B cell (primary cell): Measurements from ENCODE around the gene EBF3. TPM values are rescaled to one million over a fixed set of nuclear protein-coding genes. Genes with fewer than 3 reads are reported as not detected.

Source experiments
- ATAC-seq: fragments of 200-7000 bp; cut with Tn5 transposase; one replicate; pipeline ENCODE4 v1.10.0; 2021; ENCODE audit warnings: low read depth, mild to moderate bottlenecking, moderate number of reproducible peaks, moderate library complexity
- CTCF ChIA-PET: fragments of 350-600 bp; sonication (Branson Sonifier 250); formaldehyde crosslinking; loops from one replicate; lab custom pipeline; 2021; ENCODE audit warnings: antibody characterized with exemption, inconsistent platforms; lab: Charles Lee
- POLR2A ChIA-PET: fragments of 350-600 bp; sonication (Branson Sonifier 250); formaldehyde crosslinking; loops from one replicate; lab custom pipeline; 2021; ENCODE audit warnings: antibody characterized with exemption; lab: Charles Lee
- DNase-seq: peaks from one replicate; pipeline ENCODE4 v3.0.0; 2013
- H2AFZ ChIP-seq: 2 replicates; pipeline ENCODE4 v1.6.1; 2012; ENCODE audit warnings: mild to moderate bottlenecking, low read depth, low read length; ENCODE audit not compliant: insufficient read depth, poor library complexity, severe bottlenecking
- H3K27ac ChIP-seq, 2 donors: 1 replicate in 1 of 2; 2 replicates in 1 of 2; pipeline ENCODE4 v1.5.1; 2012 to 2013; ENCODE audit warnings: low read length in 2 of 2, mild to moderate bottlenecking in 2 of 2, moderate library complexity in 1 of 2
- H3K27me3 ChIP-seq, 4 experiments: fragments of 200-600 bp in 1 of 4; sonication (generic) in 1 of 4; replicated peaks in 1 of 4; 1 replicate in 2 of 4; 2 replicates in 2 of 4; pipeline versions ENCODE4 v1.6.1 to v1.7.0; 2013 to 2016; ENCODE audit warnings: low read length in 3 of 4, mild to moderate bottlenecking in 2 of 4, mixed read lengths in 1 of 4, moderate library complexity in 1 of 4; ENCODE audit not compliant: insufficient read depth in 4 of 4, control insufficient read depth in 3 of 4; ENCODE audit errors: control extremely low read depth in 1 of 4
- H3K36me3 ChIP-seq, 2 experiments: replicated peaks in 1 of 2; 1 replicate in 1 of 2; 2 replicates in 1 of 2; pipeline versions ENCODE4 v1.6.1 to v1.7.1; 2013; ENCODE audit warnings: low read length in 1 of 2; ENCODE audit not compliant: insufficient read depth in 2 of 2, control insufficient read depth in 1 of 2; ENCODE audit errors: control extremely low read depth in 1 of 2, extremely low read depth in 1 of 2
- H3K4me1 ChIP-seq, 2 donors: fragments of 200-600 bp in 1 of 2; sonication (generic) in 1 of 2; 1 replicate in 1 of 2; 2 replicates in 1 of 2; pipeline versions ENCODE4 v1.5.1 to v1.6.1; 2013 to 2017; ENCODE audit warnings: low read length in 2 of 2; ENCODE audit not compliant: control insufficient read depth in 2 of 2, insufficient read depth in 2 of 2
- H3K4me2 ChIP-seq: replicated peaks from 2 replicates; pipeline ENCODE3; 2012; ENCODE audit warnings: mild to moderate bottlenecking, low read depth, low read length; ENCODE audit not compliant: poor library complexity, severe bottlenecking
- H3K4me3 ChIP-seq, 5 experiments: fragments of 200-600 bp in 1 of 5; sonication (generic) in 1 of 5; 1 replicate in 3 of 5; 2 replicates in 2 of 5; pipeline versions ENCODE4 v1.5.1 to v1.7.0; 2011 to 2016; ENCODE audit warnings: low read length in 4 of 5, mild to moderate bottlenecking in 4 of 5, low read depth in 2 of 5, control low read depth in 1 of 5, moderate library complexity in 1 of 5; ENCODE audit not compliant: insufficient read depth in 1 of 5; ENCODE audit errors: control extremely low read depth in 1 of 5, extremely low read depth in 1 of 5
- H3K79me2 ChIP-seq: fragments of 200-600 bp; sonication (generic); one replicate; pipeline ENCODE4 v1.6.0; 2016; ENCODE audit warnings: low read length; ENCODE audit not compliant: control insufficient read depth, insufficient read depth
- H3K9ac ChIP-seq: fragments of 200-600 bp; sonication (generic); 2 replicates; pipeline ENCODE4 v1.6.1; 2017; ENCODE audit warnings: mild to moderate bottlenecking, low read length, moderate library complexity
- H3K9me3 ChIP-seq, 3 donors: one replicate each; pipeline versions ENCODE4 v1.6.1 to v1.7.1; 2013; ENCODE audit warnings: low read length in 2 of 3; ENCODE audit not compliant: control insufficient read depth in 2 of 3, insufficient read depth in 1 of 3; ENCODE audit errors: control extremely low read depth in 1 of 3
- H4K20me1 ChIP-seq: 2 replicates; pipeline ENCODE4 v1.6.0; 2012; ENCODE audit warnings: mild to moderate bottlenecking, low read length; ENCODE audit not compliant: insufficient read depth, control insufficient read depth, poor library complexity, severe bottlenecking
- H3K27ac Mint-ChIP-seq: one replicate; pipeline ENCODE4 v1.8.0; 2021; ENCODE audit warnings: mixed read lengths
- H3K27me3 Mint-ChIP-seq: one replicate; pipeline ENCODE4 v1.8.0; 2021; ENCODE audit warnings: mixed read lengths
- H3K4me1 Mint-ChIP-seq: one replicate; pipeline ENCODE4 v1.8.0; 2021; ENCODE audit warnings: mixed read lengths
- H3K4me3 Mint-ChIP-seq: one replicate; pipeline ENCODE4 v1.8.0; 2021; ENCODE audit warnings: mixed read lengths
- H3K9me3 Mint-ChIP-seq: one replicate; pipeline ENCODE4 v1.8.0; 2022; ENCODE audit warnings: mixed read lengths; ENCODE audit not compliant: insufficient read depth
- EZH2 ChIP-seq: IDR thresholded peaks from 2 replicates; pipeline ENCODE4 v1.6.1; 2012; ENCODE audit warnings: borderline replicate concordance, low read depth, mild to moderate bottlenecking, moderate library complexity, low read length; ENCODE audit not compliant: insufficient read depth, poor library complexity, severe bottlenecking
- WGBS: methylation state at CpG from one replicate; pipeline ENCODE4 v1.1.5; 2013; ENCODE audit warnings: missing lambda C conversion rate; ENCODE audit not compliant: insufficient coverage; 5-methylcytosine and 5-hydroxymethylcytosine counted together
- intact Hi-C: fragments of 100-400 bp; cut with micrococcal nuclease; formaldehyde crosslinking; loops from one replicate; pipeline ENCODE4 v1.10.0; 2022
- polyA plus RNA-seq: library from polyadenylated mRNA; depleted of rRNA; stranded (reverse); fragments of >200 nt; gene quantifications from 2 replicates; pipeline ENCODE4 v1.2.3, GENCODE V29; 2012
- total RNA-seq, 2 donors: library from RNA; stranded (reverse); fragments of 120-200 nt in 1 of 2; gene quantifications; 1 replicate in 1 of 2; 2 replicates in 1 of 2; pipeline versions ENCODE4 v1.2.3 to v1.2.4, GENCODE V29; 2013 to 2022
- TF ChIP-seq, protein P1 (sequence below): fragments of 200-600 bp; IDR thresholded peaks from one replicate; pipeline ENCODE4 v1.8.0; 2022; ENCODE audit warnings: antibody characterized with exemption, mild to moderate bottlenecking

Gene EBF3
- total and polyA plus RNA-seq, 2 donors (not counting 1 experiment from before 2014, with no cell fraction given) = not detected

DNA sequence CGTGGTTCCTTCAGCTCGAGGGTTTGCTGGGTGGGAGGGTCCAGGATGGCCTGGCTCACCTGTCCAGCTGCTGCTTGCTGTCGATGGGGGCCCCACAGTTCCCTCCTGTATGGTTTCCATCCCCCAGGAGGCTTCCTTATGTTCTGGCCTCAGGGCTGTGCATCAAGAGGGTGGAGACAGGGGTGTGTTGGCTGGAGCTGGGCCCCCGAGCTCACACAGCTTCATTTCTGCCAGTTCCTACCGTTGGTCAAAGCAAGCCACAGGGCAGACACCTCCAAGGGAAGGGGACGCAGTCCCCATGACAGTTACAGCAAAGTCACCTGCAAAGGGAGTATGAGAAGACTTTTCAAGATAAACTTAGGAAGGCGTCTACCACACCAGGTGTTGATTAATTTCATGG lies 156.9 kb downstream of the EBF3 start:
- Mint-ChIP-seq H3K4me1 (no peaks in the 10 kb centered on the region), H3K4me3 (no peak overlapping the region), H3K27ac (no peak overlapping the region), H3K27me3 (no peaks in the 10 kb centered on the region), H3K9me3 (peaks cover 22% of the 10 kb centered on the region)
- no peaks in the 10 kb centered on the region for H3K79me2 ChIP-seq
- H3K27me3 ChIP-seq = no peaks in the 10 kb centered on the region
- POLR2A ChIA-PET = no interaction called here
- TF ChIP-seq, protein P1, sequence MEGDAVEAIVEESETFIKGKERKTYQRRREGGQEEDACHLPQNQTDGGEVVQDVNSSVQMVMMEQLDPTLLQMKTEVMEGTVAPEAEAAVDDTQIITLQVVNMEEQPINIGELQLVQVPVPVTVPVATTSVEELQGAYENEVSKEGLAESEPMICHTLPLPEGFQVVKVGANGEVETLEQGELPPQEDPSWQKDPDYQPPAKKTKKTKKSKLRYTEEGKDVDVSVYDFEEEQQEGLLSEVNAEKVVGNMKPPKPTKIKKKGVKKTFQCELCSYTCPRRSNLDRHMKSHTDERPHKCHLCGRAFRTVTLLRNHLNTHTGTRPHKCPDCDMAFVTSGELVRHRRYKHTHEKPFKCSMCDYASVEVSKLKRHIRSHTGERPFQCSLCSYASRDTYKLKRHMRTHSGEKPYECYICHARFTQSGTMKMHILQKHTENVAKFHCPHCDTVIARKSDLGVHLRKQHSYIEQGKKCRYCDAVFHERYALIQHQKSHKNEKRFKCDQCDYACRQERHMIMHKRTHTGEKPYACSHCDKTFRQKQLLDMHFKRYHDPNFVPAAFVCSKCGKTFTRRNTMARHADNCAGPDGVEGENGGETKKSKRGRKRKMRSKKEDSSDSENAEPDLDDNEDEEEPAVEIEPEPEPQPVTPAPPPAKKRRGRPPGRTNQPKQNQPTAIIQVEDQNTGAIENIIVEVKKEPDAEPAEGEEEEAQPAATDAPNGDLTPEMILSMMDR = no peak
- TF ChIP-seq EZH2 = no peak
- no peak overlapping the region for H3K4me3 ChIP-seq
- H3K27ac ChIP-seq = no peak overlapping the region
- peaks cover 1 to 42% (median 15%) of the 10 kb centered on the region in 3 donors for H3K9me3 ChIP-seq
- no peak overlapping the region for H3K9ac ChIP-seq
- DNase-seq = no peak
- WGBS = 76% methylated on average over 6 of the region's 7 CpGs
- H3K4me1 ChIP-seq = no peaks in the 10 kb centered on the region
- no peaks in the 10 kb centered on the region for H3K36me3 ChIP-seq
- intact Hi-C loops = no loop called here
- CTCF ChIA-PET = no interaction called here
- no peak for ATAC-seq
- H2AFZ ChIP-seq = no peak overlapping the region
- no peak overlapping the region for H3K4me2 ChIP-seq
- H4K20me1 ChIP-seq = no peaks in the 10 kb centered on the region

DNA sequence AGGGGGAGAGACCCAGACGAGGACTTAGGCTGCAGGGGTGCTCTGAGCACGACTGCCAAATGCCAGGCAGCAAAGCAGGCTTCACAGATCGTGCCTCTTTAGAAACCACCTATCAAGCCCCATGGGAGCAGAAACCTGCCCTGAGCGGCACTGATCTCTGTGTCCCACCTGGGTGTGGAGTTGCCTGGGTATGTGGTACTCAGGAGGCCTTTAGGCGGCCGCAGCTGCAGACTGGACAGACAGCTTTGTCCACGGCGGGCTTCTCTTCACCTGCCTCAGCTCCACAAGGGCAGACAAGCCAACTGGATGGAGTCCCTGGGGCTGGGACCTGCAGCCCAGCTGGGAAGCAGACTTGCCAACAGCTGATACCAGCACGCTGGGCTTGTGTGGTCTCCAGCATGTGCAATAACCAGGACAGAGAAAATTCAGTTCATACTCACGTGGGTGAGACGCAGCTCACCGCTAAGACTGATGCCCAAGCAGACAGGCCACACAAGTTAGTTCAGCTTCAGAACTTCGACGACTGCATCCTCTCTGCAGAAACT lies 163.2 kb downstream of the EBF3 start:
- Mint-ChIP-seq H3K4me1 (no peaks in the 10 kb centered on the region), H3K27ac (no peak overlapping the region), H3K4me3 (no peak overlapping the region), H3K9me3 (peaks cover 20% of the 10 kb centered on the region), H3K27me3 (peaks cover 3% of the 10 kb centered on the region)
- ChIA-PET CTCF (no interaction called here), POLR2A (no interaction called here)
- Histone ChIP-seq H3K36me3 (no peaks in the 10 kb centered on the region), H3K4me1 (no peaks in the 10 kb centered on the region), H3K9ac (no peak overlapping the region), H3K9me3 (peaks cover 1 to 23% (median 11%) of the 10 kb centered on the region in 3 donors), H3K79me2 (no peaks in the 10 kb centered on the region), H2AFZ (no peak overlapping the region), H3K27ac (no peak overlapping the region), H3K4me2 (no peak overlapping the region), H3K27me3 (no peaks in the 10 kb centered on the region), H3K4me3 (no peak overlapping the region), H4K20me1 (no peaks in the 10 kb centered on the region)
- DNase-seq = no peak
- ATAC-seq = no peak
- intact Hi-C loops = no loop called here
- TF ChIP-seq, protein P1 = no peak
- TF ChIP-seq EZH2 = no peak
- 93% methylated on average over 14 of the region's 14 CpGs for WGBS
